Measurements from ENCODE around the gene OAF.

The OAF gene

DNA sequence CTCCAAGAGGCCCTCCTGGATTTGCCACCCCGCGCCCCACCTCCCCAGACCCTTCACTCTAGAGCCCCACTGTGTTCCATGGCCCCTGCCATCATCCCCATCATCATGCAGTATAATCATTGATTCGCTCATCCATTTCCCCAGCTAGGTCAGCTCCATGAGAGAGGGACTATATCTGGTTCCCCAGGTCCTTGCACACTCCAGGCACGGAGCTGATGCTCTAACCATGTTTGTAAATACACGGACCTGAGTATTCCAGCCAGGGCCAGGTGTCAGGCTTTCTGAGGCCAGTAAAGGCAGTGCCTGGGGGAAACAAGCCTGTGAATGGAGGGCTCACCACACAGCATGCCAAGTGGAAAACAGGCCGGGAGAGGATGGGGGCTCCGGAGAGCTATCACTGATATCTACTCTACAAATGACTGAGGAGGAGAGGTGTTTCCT lies 27.1 kb upstream of the OAF start:
- in situ Hi-C loops (cut with MboI; ENCODE audit: low sequenced_read_pairs) = no loop called here

- in situ Hi-C loops (cut with MboI; ENCODE audit: low sequenced_read_pairs) = no loop called here
Measured at GRCh38 chr11:120184371-120184945, 26.4 kb upstream of the OAF start.

DNA sequence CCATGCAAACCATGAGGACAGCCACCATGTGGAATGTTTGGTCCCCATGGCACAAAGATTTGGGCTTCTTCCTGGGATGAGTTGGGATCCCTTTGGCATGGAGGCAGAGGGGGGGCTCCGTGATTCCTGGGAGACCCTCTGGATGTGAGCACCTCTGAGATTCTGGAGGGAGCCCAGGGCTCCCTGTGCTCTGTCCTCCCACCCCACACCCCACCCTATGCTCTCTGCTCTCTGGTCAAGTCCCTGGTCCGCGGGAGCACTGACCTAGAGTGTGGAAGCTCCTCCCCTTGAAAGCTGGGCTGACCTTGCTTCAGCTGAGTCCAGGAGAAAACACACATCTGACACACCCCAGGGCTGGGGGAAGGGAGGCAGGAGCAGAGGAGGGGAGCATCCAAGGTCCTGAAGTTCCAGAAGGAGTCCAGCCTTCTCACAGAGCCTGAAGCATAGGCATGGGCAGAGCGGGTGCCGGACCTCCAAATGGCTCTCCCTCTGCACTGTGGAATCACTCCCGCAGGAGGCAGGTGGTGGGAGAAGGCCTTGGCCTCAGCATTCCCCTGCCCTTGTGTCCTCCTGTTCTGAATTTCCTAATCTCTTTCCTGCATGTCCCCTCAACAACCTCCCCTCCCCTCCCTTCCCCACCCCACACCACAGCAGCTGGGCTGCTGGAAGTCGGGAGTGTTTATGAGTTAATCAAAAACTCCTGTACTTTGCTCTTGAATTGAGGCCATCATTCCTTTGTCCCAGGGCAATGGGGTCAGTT lies 25.7 kb upstream of the OAF start:
- in situ Hi-C loops (cut with MboI; ENCODE audit: low sequenced_read_pairs) = no loop called here

DNA sequence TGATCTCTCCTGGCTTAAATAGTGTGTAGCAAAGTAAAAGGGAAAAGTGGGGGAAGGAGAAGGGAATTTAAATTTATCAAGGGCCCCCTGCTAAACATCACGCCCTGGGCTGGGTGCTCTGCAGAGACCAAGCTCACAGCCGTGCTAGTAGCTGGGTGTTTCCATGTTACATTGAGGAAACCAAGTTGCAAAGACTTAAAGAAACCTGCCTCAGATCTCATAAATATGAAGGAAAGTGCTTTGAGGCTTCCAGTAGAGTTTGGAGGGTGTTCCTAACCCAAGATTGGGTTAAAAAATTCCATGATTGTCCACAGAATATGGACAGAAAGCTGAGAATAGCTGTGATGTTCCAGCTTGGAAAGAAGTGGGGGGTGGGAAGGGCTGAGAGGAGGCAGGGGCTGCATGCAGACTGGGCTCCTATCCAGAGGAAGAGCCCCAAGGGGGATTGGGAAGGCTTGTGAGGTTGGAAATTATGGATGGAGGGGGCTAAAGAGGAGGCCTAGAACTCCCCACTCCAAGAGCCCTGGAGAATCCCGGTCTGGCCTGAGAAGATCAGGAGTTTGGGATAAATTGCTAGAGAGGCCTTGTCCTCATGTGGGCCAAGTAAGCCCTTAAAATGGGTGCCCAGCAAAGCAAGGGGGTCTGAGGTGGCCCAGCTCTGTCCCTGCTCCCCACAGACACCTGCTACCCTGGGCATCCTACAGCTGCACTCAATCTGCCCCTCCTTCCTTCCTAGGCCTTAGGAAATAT lies 25.0 kb upstream of the OAF start:
- in situ Hi-C loops (cut with MboI; ENCODE audit: low sequenced_read_pairs) = no loop called here

DNA sequence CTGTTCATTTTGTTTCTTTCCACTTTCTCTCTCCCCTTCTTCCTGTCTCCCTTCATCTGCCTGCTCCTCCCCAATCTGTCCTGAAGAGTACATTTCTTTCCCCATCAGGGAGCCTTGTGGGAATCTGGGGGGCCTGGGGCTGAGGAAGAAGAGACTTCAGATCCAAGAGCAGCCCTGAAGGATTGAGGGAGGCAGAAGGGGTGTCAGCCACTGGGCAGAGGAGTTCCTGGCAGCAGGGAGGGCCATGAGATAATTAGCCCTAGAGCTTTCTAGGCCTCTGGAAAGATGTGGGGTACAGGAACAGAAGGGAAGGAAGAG lies 24.4 kb upstream of the OAF start:
- in situ Hi-C loops (cut with MboI; ENCODE audit: low sequenced_read_pairs) = no loop called here

DNA sequence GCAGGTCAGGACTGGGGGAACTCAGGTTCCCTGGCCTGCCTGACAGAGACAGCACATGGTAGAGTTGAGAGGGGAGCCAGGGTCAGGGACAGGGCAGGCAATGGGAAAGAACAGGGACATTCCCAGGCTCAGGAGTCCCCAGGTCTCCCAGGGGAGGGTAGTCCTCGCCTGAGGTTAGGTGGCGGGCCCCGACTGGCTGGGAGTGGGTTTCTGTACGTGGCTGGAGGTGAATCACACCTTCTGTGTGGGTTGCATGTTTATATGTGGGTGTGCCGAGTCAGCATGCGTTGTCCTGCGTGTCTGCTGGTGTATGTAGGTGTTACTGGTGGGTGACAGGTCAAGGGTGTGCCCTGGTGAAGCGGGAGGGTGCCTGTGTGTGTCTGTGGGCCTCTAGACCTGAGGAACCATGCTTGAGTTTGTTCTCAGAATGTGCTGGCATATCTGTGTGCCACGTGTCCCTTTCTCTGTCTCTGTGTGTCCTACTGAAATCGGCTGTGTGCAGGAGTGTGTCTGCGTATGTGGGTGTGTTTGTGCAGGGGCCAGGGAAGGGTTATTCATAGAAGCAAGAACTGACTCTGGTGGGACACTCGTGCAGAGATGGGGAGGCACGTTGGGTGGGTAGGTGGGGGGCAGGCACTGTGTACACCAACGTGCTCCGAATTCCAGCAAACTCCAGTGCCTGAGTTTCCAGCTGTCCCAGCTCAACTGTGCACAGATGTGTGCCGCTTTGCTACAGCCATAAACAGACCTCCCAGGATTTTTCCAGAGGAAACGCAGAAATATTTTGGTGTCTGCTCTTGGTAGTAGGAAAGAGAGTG lies 23.8 kb upstream of the OAF start:
- in situ Hi-C loops (cut with MboI; ENCODE audit: low sequenced_read_pairs) = no loop called here

GRCh38 chr11:120188371-120188770 lies 22.5 kb upstream of the OAF start:
- in situ Hi-C loops (cut with MboI; ENCODE audit: low sequenced_read_pairs) = no loop called here

- in situ Hi-C loops (cut with MboI; ENCODE audit: low sequenced_read_pairs) = no loop called here
Measured at GRCh38 chr11:120188811-120189455, 21.9 kb upstream of the OAF start.

- in situ Hi-C loops (cut with MboI; ENCODE audit: low sequenced_read_pairs) = no loop called here
Measured at GRCh38 chr11:120191058-120191457, 19.8 kb upstream of the OAF start.

DNA sequence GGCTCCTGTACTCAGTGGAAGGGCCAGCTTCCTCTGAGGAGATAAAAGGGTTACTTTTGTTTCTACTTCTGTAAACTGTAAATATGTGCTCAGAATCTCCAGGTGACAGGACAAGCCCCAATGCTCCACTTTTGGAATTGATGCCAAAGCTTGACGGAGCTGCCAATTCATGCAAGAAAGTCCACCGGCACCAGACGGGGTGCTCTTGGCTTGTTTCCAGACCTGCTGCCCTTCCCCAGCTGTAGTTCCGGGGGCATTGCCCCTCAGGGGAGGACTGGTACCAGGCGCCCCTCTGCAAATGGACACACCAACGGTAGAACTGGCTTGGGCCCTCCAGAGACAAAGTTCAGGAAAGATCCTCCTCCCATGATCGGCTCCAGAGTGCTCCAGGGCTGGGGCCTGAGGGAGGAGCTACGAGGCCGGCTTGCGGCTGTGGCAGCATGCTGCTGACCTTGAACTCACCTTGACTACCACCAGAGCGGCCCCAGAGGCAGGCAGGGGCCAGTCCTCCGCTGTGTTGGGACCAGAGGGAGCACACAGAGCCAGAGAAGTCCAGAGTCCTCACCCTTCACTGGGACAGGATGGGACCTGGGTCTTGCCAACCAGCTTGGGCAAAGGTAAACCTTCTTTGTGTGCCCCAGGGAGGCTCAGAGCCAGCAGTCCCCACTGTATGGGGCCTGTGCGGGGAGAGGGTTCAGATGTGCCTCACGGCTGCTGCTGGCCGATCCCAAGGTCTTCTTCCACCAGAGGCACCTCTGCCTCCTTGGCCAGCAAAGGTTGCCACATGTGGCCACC lies 17.8 kb upstream of the OAF start:
- in situ Hi-C loops (cut with MboI; ENCODE audit: low sequenced_read_pairs) = no loop called here

- in situ Hi-C loops (cut with MboI; ENCODE audit: low sequenced_read_pairs) = no loop called here
Measured at GRCh38 chr11:120194166-120194565, 16.7 kb upstream of the OAF start.

- in situ Hi-C loops (cut with MboI; ENCODE audit: low sequenced_read_pairs) = no loop called here
Measured at GRCh38 chr11:120195601-120196320, 15.1 kb upstream of the OAF start.

DNA sequence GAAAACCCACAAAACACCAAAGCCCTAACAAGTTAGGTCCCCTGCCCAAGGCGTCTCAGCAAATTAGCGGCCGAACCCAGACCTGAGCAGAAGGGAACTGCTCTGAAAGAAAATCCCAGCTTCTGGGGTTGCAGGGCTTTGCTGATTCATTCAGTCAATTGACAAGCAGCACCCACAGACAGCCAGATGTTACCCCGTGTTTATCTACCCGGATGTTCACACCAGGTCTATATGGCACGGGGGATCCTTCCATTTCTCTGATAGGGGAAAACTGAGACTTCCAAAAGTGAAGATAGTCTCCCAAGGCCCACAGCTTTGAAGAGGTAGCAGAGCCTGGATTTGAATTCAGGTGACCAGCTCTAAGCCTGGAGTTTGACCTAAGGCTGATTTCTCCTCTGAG lies 14.0 kb upstream of the OAF start:
- in situ Hi-C loops (cut with MboI; ENCODE audit: low sequenced_read_pairs) = no loop called here

GRCh38 chr11:120197251-120197891 lies 13.5 kb upstream of the OAF start:
- in situ Hi-C loops (cut with MboI; ENCODE audit: low sequenced_read_pairs) = no loop called here

- in situ Hi-C loops (cut with MboI; ENCODE audit: low sequenced_read_pairs) = no loop called here
Measured at GRCh38 chr11:120197977-120198376, 12.9 kb upstream of the OAF start.

GRCh38 chr11:120198403-120198786 lies 12.4 kb upstream of the OAF start:
- in situ Hi-C loops (cut with MboI; ENCODE audit: low sequenced_read_pairs) = no loop called here

DNA sequence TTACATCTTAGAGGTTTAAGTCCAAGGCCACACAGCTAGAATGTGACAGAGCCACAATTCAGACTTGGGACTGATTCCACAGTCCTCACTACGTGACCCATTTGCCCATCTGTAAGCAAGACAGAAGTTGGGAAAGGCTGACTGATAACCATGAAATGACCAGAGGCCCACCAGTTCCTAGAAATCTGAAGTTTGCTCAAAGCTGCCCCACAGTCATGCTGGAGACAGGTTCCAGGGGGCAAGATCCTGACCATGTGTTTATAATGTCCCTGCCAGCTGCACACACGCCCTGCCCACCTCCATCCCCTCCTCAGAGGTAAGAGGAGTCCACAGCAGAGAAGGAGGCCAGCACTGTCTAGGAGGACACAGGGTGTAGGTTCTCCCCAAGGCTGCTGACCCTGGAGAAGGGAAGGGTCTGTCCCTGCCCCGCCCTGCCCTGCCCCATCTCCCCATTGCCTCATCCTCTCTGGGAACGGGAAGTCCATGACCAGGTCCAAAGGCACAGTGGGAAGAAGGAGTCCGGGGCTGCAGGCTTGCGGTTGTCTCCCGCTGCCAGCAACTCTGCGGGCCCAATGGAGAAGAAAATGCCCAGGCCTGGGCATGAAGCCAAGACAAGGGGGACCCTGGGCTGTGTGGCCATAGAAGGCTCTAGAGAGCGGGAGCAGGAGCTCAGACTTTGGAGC lies 11.9 kb upstream of the OAF start:
- in situ Hi-C loops (cut with MboI; ENCODE audit: low sequenced_read_pairs) = no loop called here

DNA sequence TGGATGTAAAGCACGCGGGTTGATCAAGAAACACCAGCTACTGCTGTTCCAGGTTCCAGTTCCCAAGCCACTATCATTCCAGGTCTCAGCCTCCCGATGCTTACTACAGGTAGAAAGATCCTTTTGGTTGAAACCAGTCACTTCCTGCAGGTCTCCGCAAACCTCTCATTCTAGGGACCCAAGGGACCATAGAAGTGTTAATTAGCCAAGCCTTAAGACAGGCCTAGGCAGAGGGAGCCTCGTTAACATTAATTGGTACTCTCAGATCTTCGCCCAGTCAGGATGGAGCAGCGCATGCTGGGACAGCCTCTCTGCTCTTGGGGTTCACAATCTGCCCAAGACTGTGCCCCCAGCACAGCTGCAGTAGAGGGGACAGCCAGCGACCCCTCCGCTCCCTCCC lies 11.2 kb upstream of the OAF start:
- in situ Hi-C loops (cut with MboI; ENCODE audit: low sequenced_read_pairs) = no loop called here

Measured in hTERT RPE-1 (cell line).